HG02840 (cell line): ENCODE results near the gene CD86.
A peak's percentile ranks its signal among the peaks of the same experiment; 100 is the strongest.

Source experiments
- ATAC-seq: cut with Tn5 transposase; IDR thresholded peaks from one replicate; pipeline ENCODE4 v1.9.1; 2021; ENCODE audit warnings: mild to moderate bottlenecking, moderate library complexity, moderate number of reproducible peaks; ENCODE audit not compliant: unreplicated experiment, low FRiP score

The CD86 gene

DNA sequence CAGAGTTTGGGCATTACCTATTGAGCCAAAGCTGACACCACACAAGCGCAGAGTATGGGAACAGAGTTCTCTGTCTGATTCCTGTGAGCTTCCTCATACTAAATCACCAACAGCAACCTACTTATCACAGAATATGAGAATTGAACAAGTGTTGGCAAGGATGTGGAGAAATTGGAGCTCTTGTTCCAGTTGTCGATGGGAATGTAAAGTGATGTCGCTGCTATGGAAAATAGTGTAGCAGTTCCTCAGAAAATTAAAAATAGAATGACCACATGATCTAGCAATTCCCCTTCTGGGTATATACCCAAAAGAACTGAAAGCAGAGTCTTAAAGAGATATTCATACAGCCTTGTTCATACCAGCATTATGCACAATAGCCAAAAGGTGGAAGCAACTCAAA is 33.4 kb downstream of the CD86 start:
- ATAC-seq = no peak

DNA sequence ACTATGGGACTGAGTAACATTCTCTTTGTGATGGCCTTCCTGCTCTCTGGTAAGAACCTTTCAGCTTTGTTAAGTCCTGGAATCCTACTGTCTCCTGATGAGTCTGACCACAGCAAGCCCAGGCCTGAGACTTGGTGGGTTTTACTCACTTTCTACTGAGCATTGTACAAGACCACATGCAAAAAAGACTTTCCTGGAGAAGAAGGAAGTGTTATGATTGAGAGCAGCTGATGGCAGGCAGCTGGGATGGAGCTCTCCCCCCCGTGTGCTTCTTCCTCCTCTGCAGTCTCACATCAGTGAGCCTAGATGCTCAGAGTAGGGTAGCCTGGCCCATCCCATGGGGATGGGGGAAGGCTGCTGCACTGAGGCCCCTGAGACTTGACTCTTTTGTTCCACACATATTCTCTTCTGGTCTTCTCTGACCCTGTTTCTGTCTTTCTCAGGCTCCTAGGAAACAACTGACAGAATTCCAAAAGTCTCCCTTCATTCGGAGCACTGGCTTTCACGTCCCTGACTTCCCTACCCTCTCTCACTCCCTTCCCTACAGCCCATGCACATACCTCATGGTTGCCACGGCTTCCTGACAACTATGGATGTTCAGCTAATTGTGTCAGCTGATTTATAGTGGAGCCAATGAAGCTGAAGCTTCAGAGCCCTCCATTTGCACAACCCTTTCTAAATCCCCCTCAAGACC is 36.6 kb downstream of the CD86 start:
- ATAC-seq = no peak

DNA sequence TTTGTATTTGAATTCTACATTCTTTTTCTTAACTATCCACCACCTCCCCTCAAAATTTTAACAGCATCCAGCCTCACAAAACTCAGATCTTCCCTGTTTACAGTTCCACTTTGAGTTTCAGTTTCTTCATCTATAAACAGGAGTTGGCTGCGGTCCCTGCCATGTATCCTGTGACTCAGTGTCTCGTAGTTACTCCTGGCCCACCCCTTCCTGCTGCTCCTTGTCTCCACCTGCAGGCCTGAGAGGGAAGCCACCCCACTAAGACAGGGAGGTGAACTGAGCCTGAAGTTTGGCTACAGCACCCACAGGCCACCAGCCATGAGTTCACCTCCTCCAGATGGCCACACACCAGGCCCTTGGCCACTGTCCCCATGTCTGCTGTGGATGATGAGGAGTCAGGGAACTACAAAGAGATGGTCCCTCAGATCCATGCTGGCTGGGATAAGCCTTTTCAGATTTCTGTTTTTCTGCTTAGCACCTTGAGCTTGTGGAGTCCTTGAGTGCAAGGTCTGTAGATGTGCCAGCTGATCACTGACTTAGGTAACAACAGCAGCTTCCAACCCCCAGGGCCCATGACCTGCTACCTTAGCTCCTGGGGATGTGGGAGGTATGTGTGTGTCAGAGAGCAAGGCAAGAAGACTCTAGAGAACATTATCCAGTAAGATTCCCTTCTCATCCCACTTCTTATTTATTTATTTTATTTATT is 37.5 kb downstream of the CD86 start:
- ATAC-seq = no peak

DNA sequence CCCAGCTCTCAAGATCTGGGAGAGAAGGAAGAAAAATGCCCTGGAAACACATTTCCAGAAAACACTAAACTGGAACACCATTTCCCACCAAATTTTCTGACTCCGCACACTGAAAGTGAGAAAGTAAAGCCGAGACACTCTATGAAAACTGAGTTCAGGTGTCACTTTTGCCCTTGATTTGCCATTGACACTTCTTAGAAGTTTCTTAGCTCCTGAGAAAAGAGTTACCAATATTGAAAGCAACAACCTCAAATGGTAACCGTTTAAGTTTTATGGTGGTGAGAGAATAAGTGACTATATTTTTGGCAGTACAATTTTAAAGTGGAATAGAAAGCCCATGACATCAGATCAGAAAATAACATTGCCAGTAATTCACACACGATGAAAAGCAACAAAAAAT is 39.0 kb downstream of the CD86 start:
- no peak for ATAC-seq

DNA sequence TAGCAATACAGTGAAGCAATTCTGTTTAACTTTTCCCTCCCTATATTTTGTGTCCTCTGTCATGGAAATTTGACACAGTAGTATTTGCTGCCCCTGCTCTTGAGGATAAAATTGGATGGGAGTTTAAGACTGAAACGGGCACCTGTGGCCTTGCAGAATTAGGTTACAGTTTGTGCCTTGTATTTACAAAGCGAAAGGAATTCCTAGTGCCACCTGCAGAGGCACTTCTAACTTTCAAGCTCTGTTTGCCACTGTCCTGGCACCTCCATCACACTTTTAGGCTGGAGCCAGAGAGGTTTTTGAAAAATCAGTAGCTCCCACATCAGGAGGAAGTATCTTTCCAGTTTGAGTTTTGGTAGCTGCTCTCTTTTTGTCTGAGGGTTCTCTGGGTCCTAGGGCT is 39.5 kb downstream of the CD86 start:
- ATAC-seq = no peak

DNA sequence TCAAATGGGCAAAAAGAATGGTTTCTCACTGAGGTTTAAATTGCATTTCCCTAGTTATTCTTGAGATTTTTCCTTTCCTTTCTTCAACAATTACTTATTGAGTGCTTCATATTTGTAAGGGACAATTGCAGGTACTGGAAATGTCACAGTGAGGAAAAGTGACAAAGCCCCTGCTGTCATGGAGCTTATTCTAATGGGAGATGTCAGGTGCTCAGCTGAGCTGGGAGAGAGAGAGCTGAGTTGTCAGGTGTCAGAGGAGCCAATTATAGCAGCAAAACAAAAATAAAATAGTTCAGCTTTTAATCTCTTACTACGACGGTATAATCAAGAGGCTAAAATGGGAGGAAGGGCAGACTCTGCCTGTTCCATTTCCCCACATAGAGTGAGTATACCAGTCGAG is 42.0 kb downstream of the CD86 start:
- no peak for ATAC-seq

DNA sequence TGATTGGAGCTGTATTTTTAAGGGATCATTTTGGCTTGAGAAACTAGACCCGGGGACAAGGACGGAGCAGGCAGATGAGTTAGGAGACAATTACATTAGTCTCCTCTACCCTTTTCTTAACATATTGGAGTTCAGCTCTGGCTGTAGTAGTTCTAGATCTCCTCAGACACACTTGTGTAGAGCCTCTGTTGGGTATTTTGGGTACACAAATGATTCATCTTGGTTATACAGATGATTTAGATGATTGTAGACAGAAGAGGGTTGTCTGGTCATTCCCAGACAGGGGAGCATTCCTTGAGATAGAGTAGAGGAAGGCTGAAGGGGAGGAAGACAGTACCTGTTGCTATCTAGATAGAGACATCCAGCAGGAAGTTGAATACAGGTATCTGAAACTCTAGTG is 43.4 kb downstream of the CD86 start:
- ATAC-seq = no peak

DNA sequence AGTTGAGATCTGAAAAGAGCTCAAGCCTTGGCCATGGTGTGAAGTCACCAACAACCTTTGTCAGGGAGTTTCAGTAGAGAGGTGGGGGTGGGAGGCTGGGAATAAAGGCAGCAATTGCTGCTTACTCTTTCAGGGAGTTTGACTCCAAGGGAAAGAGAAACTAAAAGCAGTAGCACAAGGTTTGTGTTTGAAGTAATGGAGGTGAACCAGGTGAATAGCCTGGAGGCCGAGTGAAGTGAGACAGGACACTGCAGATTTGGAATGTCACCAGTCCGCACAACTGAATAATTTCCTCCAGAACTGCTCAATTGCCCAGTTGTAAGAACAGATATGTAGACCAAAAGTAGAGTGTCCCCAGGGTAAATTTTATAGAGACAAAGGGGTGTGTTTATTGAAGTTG is 44.1 kb downstream of the CD86 start:
- ATAC-seq = no peak

DNA sequence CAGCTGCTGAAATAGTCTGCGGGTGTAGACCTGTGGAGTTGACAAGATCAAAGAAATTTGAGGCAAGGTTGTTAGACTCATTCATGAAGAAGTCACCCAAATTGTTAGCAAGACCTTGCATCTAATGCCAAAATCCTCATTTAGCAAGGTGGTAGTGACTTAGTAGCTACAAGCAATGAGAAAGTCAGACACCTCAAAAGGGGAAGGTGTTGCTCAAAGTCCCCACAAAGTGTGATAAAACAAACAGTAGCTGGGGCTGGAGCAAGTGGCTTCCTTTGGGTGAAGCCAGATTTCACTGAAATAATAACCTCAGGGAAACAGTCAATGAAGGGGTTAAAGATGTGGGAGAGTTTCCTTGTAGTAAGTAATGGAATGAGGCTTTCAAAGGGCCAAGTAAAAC is 44.9 kb downstream of the CD86 start:
- no peak for ATAC-seq

DNA sequence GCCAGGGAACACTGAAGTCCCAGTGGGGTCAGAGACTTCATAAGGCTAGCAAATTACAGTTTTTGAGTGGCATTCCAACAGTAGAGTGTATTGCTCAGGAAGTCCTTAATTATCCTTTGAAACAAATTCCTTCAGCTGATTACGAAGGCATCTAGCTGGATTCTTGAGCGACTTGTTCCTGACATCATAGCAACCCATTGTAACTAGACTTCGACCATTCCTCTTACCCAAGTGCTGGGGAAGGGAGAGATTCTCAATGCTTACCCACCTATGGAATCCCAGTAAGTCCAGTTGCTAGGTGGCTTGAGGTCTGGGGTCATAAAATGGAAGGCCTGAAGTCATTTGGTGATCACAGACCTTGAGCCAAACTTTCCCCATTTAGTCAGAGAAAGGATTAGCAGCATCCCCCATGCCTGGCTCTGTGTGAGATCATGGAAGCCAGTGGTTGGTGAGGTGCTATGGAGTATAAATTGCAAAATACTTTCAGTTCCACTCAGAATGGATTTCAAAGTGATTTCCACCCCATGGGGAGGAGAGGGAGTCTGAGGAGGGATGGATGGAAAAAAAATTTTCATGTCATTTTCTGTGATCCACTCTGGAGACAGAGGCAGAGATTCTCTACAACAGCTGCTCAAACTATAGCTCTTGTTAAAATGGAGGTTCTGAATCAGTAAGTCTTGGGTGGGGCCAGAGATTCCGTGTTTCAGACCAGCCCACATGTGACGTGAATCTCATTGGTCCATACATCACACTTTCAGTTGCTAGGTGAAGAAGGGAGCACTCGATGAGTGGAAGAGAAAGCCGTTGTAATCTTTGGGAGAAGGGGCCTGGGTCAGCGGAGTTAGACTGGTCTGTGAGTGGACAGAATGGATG is 45.7 kb downstream of the CD86 start:
- no peak for ATAC-seq

DNA sequence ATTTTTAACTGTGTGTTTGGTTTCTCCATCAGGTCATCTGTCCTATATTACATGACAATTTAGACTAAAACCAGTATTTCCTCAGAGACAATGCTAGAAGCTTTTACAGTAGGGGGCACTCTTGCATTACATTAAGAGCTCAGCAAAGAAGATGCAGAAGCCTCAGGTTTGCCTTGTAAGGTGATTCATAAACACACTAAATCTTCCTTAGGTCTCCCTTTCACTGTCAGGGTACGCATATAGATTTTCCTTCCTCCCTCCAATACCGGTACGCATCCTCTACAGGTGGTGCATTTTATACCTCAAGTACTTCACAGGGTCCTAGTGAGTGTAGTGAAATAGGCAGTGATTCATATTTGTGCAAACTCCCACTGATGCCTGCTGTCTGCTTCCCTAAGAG is 46.5 kb downstream of the CD86 start:
- ATAC-seq = peak; percentile 36

DNA sequence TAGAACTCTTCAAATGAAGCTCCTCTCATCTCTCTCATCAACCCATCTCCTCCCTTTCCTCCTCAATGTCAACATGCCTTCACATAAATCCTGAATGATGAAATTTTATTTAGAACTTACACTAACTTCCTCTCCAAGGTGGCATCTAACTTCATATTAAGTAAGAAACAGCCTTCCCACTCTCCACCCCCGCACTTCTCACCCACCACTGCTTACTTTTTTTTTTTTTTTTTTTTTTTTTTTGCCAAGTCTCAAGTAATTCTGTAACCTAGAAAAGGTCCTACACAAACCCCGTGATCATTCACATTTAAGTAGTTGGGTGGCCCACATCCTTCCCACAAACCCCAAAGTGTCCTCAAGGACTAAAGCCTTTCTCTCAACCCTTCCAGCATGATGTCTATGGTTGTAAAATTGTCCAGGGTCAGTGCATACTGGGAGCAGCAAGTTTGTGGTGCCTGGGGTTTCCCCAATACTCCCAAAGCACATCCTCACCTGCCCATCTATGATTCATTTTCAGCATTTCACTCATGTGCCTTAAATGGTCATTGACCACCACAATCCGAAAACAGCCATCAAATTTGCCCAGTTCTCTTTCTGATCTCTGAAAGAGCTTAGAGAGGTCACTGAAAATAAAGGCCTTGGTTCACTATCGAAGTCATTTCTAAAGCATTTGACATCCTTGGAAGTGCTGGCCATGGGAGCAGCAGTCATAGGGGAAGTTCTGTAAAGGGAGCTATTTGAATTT is 47.2 kb downstream of the CD86 start:
- no peak for ATAC-seq

DNA sequence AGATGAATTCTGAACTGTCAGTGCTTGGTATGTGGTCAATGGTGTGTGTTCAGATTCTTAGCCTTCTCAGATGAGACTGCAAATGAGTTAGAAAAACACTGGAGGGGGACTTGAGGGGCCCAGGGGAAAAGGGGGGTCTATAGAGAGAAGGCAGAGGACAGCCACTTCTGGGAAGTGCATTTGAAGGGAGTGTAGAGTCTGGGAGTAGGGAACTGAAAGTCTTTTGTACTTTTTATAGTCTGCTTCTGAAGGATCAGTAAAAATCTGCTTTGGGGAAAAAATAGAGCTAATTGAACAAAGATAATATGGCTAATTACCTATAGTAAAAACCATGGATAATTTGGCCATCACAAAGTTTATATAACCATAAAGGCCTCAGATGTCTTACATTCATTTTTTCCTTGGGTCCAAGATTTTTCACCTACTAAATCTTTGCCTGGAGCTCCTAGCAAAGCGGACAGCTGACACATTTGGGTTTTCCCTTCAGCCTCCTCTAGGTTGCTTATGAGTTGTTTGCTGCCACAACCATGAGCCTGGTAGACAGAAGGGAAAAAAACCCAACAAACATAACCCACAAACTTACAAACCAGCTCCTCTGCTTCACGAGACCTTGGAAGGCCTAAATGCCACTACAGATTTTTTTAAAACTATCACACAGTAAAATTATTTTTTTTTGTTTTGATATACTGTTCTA is 48.8 kb downstream of the CD86 start:
- ATAC-seq = no peak

DNA sequence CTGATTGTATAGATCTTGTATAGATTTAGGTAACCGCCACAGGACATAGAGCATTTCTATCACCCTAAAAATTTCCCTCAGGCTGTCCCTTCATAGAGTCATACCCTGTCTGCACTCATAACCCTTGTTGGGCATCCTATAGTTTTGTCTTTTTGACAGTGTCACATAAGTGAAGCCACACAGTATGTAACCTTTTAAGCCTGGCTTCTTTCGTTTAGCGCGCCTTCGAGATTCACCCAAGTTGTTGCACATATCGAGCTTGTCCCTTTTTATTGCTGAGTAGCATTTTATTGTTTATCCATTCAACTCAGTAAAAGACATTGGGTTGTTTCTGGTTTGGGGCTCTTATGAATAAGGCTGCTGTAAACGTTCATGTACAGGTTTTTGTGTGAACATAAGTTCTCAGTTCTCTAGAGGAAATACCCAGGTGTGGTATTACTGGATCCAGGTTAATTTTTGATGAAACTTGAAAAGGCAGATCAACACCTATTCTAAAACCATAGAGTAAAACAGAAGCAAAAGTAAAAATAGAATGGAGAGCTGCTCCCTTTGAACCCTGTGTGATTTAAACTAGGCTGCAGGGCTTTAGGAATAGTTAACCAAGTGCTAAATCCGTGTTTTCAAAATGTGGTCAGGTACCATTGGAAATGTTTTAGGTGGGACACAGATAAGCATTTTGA is 49.5 kb downstream of the CD86 start:
- ATAC-seq = no peak

DNA sequence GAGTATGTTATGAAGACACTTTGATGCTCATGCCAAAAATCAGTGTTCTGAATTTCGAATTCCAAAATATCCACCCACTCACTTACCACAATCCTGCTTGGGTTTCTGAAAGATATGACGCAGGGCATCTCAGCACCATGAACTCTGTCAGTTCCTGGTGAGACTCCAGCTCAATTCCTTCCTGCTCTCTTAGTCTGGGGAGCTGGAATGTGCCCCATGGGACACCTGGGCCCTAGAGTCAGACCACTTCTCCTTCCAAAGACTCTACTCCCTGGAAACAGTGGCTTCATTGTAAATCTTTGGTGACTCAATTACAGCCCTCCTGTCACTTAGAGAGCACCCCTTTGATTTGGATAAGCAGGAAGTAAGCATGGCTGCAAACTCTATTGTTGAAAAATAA is 50.5 kb downstream of the CD86 start:
- no peak for ATAC-seq

DNA sequence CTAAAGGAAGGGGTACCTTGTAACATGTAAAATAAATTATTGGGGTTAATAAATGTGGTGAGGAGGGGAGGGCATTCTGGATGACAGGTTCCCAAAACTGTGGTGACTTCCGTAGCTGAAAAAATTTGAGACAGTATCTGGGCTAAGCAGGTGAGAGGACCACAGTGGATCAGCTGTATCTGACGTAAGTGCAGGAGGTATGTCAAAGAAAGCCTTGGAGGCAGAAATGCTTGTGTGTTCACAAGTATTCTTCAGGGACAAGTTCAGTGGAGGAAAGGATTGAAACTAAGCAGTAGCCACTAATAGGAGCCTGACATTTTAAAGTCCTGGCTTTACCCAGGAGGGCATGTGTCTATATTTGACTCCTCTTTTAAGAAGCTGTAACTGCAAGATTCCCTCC is 52.0 kb downstream of the CD86 start:
- ATAC-seq = no peak

DNA sequence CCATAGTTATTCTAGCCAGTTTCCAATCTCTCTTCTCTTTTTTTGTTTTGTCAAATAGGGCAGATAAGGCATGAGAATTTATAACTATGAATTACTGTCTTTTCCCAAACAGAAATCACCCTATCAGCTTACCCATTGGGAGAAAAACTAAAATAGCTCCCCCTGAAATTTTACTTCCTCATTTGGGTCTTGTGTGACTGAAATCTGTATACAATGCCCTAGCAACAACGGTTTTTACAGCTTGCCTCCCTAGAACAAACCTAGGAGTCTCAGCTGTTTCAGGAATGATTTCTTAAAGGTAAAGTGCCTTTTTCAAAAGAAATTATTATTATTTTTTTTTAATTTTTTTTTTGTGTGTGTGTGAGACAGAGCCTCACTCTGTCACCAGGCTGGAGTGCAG is 56.8 kb downstream of the CD86 start:
- ATAC-seq = no peak

DNA sequence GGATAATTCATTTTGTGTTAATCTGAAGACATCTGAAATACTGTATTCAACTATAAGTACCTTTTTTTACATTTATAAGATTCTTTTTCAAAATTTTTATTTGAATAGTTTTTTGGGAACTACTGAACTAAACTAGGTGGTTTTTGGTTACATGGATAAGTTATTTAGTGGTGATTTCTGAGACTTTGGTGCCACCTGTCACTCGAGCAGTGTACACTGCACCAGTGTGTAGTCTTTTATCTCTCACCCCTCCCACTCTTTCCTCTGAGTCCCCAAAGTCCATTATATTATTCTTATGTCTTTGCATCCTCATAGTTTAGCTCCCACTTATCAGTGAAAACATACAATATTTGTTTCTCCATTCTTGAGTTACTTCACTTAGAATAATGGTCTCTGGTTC is 57.6 kb downstream of the CD86 start:
- ATAC-seq = no peak

DNA sequence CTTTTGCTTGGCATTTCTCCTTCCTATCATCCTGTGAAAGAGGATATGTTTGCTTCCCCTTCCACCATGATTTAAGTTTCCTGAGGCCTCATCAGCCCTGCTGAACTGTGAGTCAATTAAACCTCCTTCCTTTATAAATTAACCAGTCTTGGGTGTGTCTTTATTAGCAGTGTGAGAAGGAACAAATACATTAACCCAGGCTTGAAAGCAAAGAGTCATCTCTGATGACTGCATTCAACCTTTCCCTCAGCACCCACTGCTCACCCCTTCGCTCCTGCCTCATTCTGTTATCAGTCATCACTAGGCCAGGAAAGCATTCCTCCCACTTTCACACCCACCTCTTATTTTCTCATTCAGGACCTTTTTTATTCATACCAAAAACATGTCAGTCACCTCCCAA is 68.7 kb downstream of the CD86 start:
- no peak for ATAC-seq
